IMR-90 (cell line): ENCODE results near the gene DNAJB2. TPM values are rescaled to one million over a fixed set of nuclear protein-coding genes. Genes with fewer than 3 reads are reported as not detected.

Source experiments
- ATAC-seq: fragments of 200-7000 bp; cut with Tn5 transposase; 2 replicates; pipeline ENCODE4 v1.9.1; 2020; ENCODE audit warnings: low read depth, mild to moderate bottlenecking, moderate library complexity
- BruUV-seq: library from RNA; stranded (reverse); fragments of 400-500 nt; replicated peaks from 2 replicates; lab custom pipeline; 2021; lab: Mats Ljungman, UMichigan
- CTCF ChIA-PET: fragments of 300-600 bp; formaldehyde crosslinking; extraction: SDS; loops from one replicate; lab custom pipeline; 2021; ENCODE audit warnings: antibody characterized with exemption; lab: Yijun Ruan, JAX
- POLR2A ChIA-PET: fragments of 300-600 bp; sonication (Branson Sonifier 250); formaldehyde crosslinking; loops from one replicate; lab custom pipeline; 2022; ENCODE audit warnings: antibody characterized with exemption; ENCODE audit not compliant: unreplicated experiment; lab: Charles Lee
- DNase-seq: peaks from one replicate; pipeline ENCODE4 v3.0.0; 2013
- H2AFZ ChIP-seq: replicated peaks from 2 replicates; pipeline ENCODE3; 2013; ENCODE audit warnings: low read length, mild to moderate bottlenecking; ENCODE audit not compliant: poor library complexity
- H2AK5ac ChIP-seq: 2 replicates; pipeline ENCODE4 v1.6.1; 2013; ENCODE audit warnings: low read depth, low read length, inconsistent platforms
- H2AK9ac ChIP-seq: replicated peaks from 2 replicates; pipeline ENCODE3; 2013; ENCODE audit warnings: mild to moderate bottlenecking, low read depth, low read length, moderate library complexity; ENCODE audit not compliant: poor library complexity
- H2BK120ac ChIP-seq: 2 replicates; pipeline ENCODE4 v1.6.1; 2013; ENCODE audit warnings: low read depth, low read length, inconsistent platforms
- H2BK15ac ChIP-seq: 3 replicates; pipeline ENCODE4 v1.6.1; 2013; ENCODE audit warnings: low read depth, low read length, inconsistent platforms
- H2BK20ac ChIP-seq: 2 replicates; pipeline ENCODE4 v1.6.1; 2013; ENCODE audit warnings: low read depth, mild to moderate bottlenecking, inconsistent platforms, low read length, moderate library complexity
- H2BK5ac ChIP-seq: 2 replicates; pipeline ENCODE4 v1.6.1; 2013; ENCODE audit warnings: mild to moderate bottlenecking, low read depth, low read length, inconsistent platforms; ENCODE audit not compliant: poor library complexity, severe bottlenecking
- H3K14ac ChIP-seq: replicated peaks from 2 replicates; pipeline ENCODE4 v1.6.1; 2013; ENCODE audit warnings: low read depth, low read length, inconsistent platforms
- H3K18ac ChIP-seq: 2 replicates; pipeline ENCODE4 v1.6.1; 2013; ENCODE audit warnings: low read depth, low read length, control low read depth
- H3K23ac ChIP-seq: 2 replicates; pipeline ENCODE4 v1.6.1; 2013; ENCODE audit warnings: low read depth, low read length, inconsistent platforms
- H3K27ac ChIP-seq: 2 replicates; pipeline ENCODE4 v1.5.1; 2013; ENCODE audit warnings: mild to moderate bottlenecking, control low read depth, low read length; ENCODE audit not compliant: insufficient read depth
- H3K27me3 ChIP-seq: 2 replicates; pipeline ENCODE4 v1.6.1; 2013; ENCODE audit warnings: low read length; ENCODE audit not compliant: control insufficient read depth, insufficient read depth
- H3K36me3 ChIP-seq: 2 replicates; pipeline ENCODE4 v1.6.1; 2013; ENCODE audit warnings: low read length, mixed read lengths; ENCODE audit not compliant: control insufficient read depth, insufficient read depth
- H3K4ac ChIP-seq: 2 replicates; pipeline ENCODE4 v1.6.1; 2013; ENCODE audit warnings: low read depth, low read length, inconsistent platforms
- H3K4me1 ChIP-seq: 2 replicates; pipeline ENCODE4 v1.6.1; 2013; ENCODE audit warnings: low read length, mixed read lengths; ENCODE audit not compliant: control insufficient read depth, insufficient read depth
- H3K4me2 ChIP-seq: 2 replicates; pipeline ENCODE4 v1.6.1; 2013; ENCODE audit warnings: low read depth, mild to moderate bottlenecking, control low read depth, low read length, moderate library complexity
- H3K4me3 ChIP-seq: 2 replicates; pipeline ENCODE4 v1.5.1; 2013; ENCODE audit warnings: low read depth, mild to moderate bottlenecking, control low read depth, low read length, moderate library complexity; ENCODE audit not compliant: insufficient read depth
- H3K56ac ChIP-seq: 2 replicates; pipeline ENCODE4 v1.6.1; 2013; ENCODE audit warnings: low read length, inconsistent platforms; ENCODE audit not compliant: insufficient read depth; ENCODE audit errors: extremely low read depth
- H3K79me1 ChIP-seq, 2 experiments: 2 replicates each; pipeline ENCODE4 v1.6.1; 2013; ENCODE audit warnings: low read length in 2 of 2, inconsistent platforms in 1 of 2, low read depth in 1 of 2
- H3K9ac ChIP-seq: 2 replicates; pipeline ENCODE4 v1.6.1; 2013; ENCODE audit warnings: low read depth, low read length, control low read depth
- H3K9me1 ChIP-seq: 2 replicates; pipeline ENCODE4 v1.6.1; 2013; ENCODE audit warnings: low read length, inconsistent platforms; ENCODE audit not compliant: insufficient read depth
- H3K9me3 ChIP-seq: 2 replicates; pipeline ENCODE4 v1.6.1; 2013; ENCODE audit warnings: low read length; ENCODE audit not compliant: control insufficient read depth, insufficient read depth
- H4K20me1 ChIP-seq: 2 replicates; pipeline ENCODE4 v1.6.1; 2013; ENCODE audit warnings: low read length, inconsistent platforms; ENCODE audit not compliant: insufficient read depth
- H4K5ac ChIP-seq: 2 replicates; pipeline ENCODE4 v1.6.1; 2013; ENCODE audit warnings: mild to moderate bottlenecking, low read depth, low read length, control low read depth
- H4K8ac ChIP-seq, 2 experiments: 2 replicates each; pipeline ENCODE4 v1.6.1; 2013; ENCODE audit warnings: low read depth in 2 of 2, low read length in 2 of 2, control low read depth in 1 of 2, inconsistent platforms in 1 of 2
- H4K91ac ChIP-seq: 2 replicates; pipeline ENCODE4 v1.6.1; 2013; ENCODE audit warnings: low read depth, low read length, inconsistent platforms; ENCODE audit not compliant: insufficient read depth
- BHLHE40 ChIP-seq: fragments of 150-350 bp; IDR thresholded peaks from 2 replicates; pipeline ENCODE4 v1.6.1; 2016; ENCODE audit warnings: mild to moderate bottlenecking, low read depth, low read length
- ELK1 ChIP-seq: fragments of 150-350 bp; IDR thresholded peaks from 2 replicates; pipeline ENCODE4 v1.6.1; 2016; ENCODE audit warnings: low read depth, mild to moderate bottlenecking, low read length, moderate library complexity, borderline replicate concordance
- MAZ ChIP-seq: IDR thresholded peaks from 2 replicates; pipeline ENCODE4 v1.6.1; 2012; ENCODE audit warnings: low read depth, mild to moderate bottlenecking, low read length, improper control_type of control experiment, moderate library complexity, borderline replicate concordance
- RAD21 ChIP-seq: IDR thresholded peaks from 2 replicates; pipeline ENCODE4 v1.6.1; 2012; ENCODE audit warnings: low read length, improper control_type of control experiment
- RFX5 ChIP-seq: IDR thresholded peaks from 2 replicates; pipeline ENCODE4 v1.8.0; 2012; ENCODE audit warnings: low read depth, mild to moderate bottlenecking, low read length, moderate library complexity
- SMC3 ChIP-seq: fragments of 150-350 bp; IDR thresholded peaks from 2 replicates; pipeline ENCODE4 v1.6.1; 2016; ENCODE audit warnings: low read depth, mild to moderate bottlenecking, antibody characterized with exemption, low read length, moderate library complexity
- USF2 ChIP-seq: fragments of 150-350 bp; IDR thresholded peaks from 2 replicates; pipeline ENCODE4 v1.6.1; 2017; ENCODE audit warnings: mild to moderate bottlenecking, antibody characterized with exemption, low read length, low read depth
- WGBS, 2 experiments: methylation state at CpG; one replicate each; pipeline versions ENCODE4 v1.1.5 to v1.1.7; 2013; ENCODE audit warnings: missing lambda C conversion rate in 2 of 2; ENCODE audit not compliant: insufficient read length in 1 of 2; ENCODE audit errors: extremely low coverage in 2 of 2; 5-methylcytosine and 5-hydroxymethylcytosine counted together
- dilution Hi-C: fragments of 300-500 bp; cut with HindIII; formaldehyde crosslinking; loops from one replicate; pipeline ENCODE4 v1.14.3; 2018; ENCODE audit warnings: low sequenced_read_pairs; ENCODE audit not compliant: unreplicated experiment
- in situ Hi-C: fragments of 300-500 bp; cut with MboI; formaldehyde crosslinking; loops from 3 replicates; pipeline ENCODE4 v1.14.3; 2019; ENCODE audit warnings: low sequenced_read_pairs, inconsistent platforms, mixed read lengths
- intact Hi-C: fragments of 100-400 bp; cut with micrococcal nuclease; formaldehyde crosslinking; loops from 2 replicates; pipeline ENCODE4 v1.10.0; 2022
- polyA plus RNA-seq, 3 experiments: library from polyadenylated mRNA; depleted of rRNA; stranded (reverse); fragments of >200 nt; gene quantifications; 2 replicates each; pipeline ENCODE4 v1.2.3, GENCODE V29; 2012; ENCODE audit warnings: low replicate concordance in 1 of 3
- total RNA-seq: library from RNA; depleted of rRNA; stranded (reverse); fragments of >200 nt; gene quantifications from 2 replicates; pipeline ENCODE4 v1.2.3, GENCODE V29; 2012

DNAJB2 gene
- total and polyA plus RNA-seq, 2 of the 4 experiments (the other 2 are of a cell fraction), result 30.6 to 45.8 TPM

GRCh38 chr2:219271021-219271420 lies 8.1 kb upstream of the DNAJB2 start:
- Histone ChIP-seq H3K9me3 (no peaks in the 10 kb centered on the region), H3K23ac (no peak overlapping the region), H4K20me1 (no peaks in the 10 kb centered on the region), H3K4ac (no peak overlapping the region), H2BK5ac (no peak overlapping the region), H3K4me2 (no peak overlapping the region), H3K27me3 (peaks cover 18% of the 10 kb centered on the region), H3K4me1 (peaks cover 10% of the 10 kb centered on the region), H2BK20ac (no peak overlapping the region), H3K18ac (no peak overlapping the region), H2BK15ac (no peak overlapping the region), H3K14ac (no peak overlapping the region), H4K8ac (no peak overlapping the region), H3K79me1 (no peaks in the 10 kb centered on the region), H3K9ac (no peak overlapping the region), H3K27ac (no peak overlapping the region), H3K4me3 (no peak overlapping the region), H3K36me3 (no peaks in the 10 kb centered on the region), H4K91ac (no peak overlapping the region), H2AK5ac (no peak overlapping the region), H3K9me1 (peaks cover 9% of the 10 kb centered on the region), H2BK120ac (no peak overlapping the region), H2AFZ (no peak overlapping the region), H2AK9ac (no peak overlapping the region), H4K5ac (no peak overlapping the region), H3K56ac (no peak overlapping the region)
- no CpG with 5 or more reads among the region's 2 CpGs for WGBS, 2 experiments
- ChIA-PET CTCF (no interaction called here), POLR2A (no interaction called here)
- DNase-seq (no peak), ATAC-seq (no peak)
- intact Hi-C loops (no loop called here), dilution Hi-C loops (no loop called here), in situ Hi-C loops (no loop called here)
- BruUV-seq, result no TSS peak
- TF ChIP-seq USF2 (no peak), RFX5 (no peak), RAD21 (no peak), MAZ (no peak), ELK1 (no peak), BHLHE40 (no peak), SMC3 (no peak)
